Fibroblast of skin of left quadriceps (primary cell): ENCODE data around the gene FAAP20.

Experiments used
- DNase-seq, 2 experiments: peaks; one replicate each; pipeline ENCODE4 v3.0.0-alpha.2; 2013; ENCODE audit warnings: low read depth in 2 of 2

Gene FAAP20

GRCh38 chr1:2177946-2178538 lies 16.5 kb downstream of the FAAP20 start:
- no peak for DNase-seq

GRCh38 chr1:2177541-2177940 lies 17.0 kb downstream of the FAAP20 start:
- no peak for DNase-seq

- no peak for DNase-seq
Observed at GRCh38 chr1:2176615-2177014, 18.0 kb downstream of the FAAP20 start.

GRCh38 chr1:2175681-2176454 lies 18.7 kb downstream of the FAAP20 start:
- no peak for DNase-seq

GRCh38 chr1:2175055-2175414 lies 19.5 kb downstream of the FAAP20 start:
- DNase-seq, result no peak

GRCh38 chr1:2174348-2175054 lies 20.1 kb downstream of the FAAP20 start:
- DNase-seq, result peak; percentile 6 to 21

GRCh38 chr1:2173546-2174347 lies 20.8 kb downstream of the FAAP20 start:
- no peak for DNase-seq

- no peak for DNase-seq
Observed at GRCh38 chr1:2172551-2173146, 21.9 kb downstream of the FAAP20 start.

- no peak for DNase-seq
Observed at GRCh38 chr1:2172012-2172411, 22.6 kb downstream of the FAAP20 start.

GRCh38 chr1:2170211-2170610 lies 24.4 kb downstream of the FAAP20 start:
- DNase-seq, result peak in 1 of 2 experiments; percentile 8

GRCh38 chr1:2169200-2169836 lies 25.3 kb downstream of the FAAP20 start:
- DNase-seq, result no peak

- DNase-seq, result no peak
Observed at GRCh38 chr1:2168535-2168934, 26.0 kb downstream of the FAAP20 start.

- no peak for DNase-seq
Observed at GRCh38 chr1:2168090-2168489, 26.5 kb downstream of the FAAP20 start.

GRCh38 chr1:2166695-2167094 lies 27.9 kb downstream of the FAAP20 start:
- no peak for DNase-seq

- DNase-seq, result no peak
Observed at GRCh38 chr1:2166254-2166653, 28.3 kb downstream of the FAAP20 start.

- no peak for DNase-seq
Observed at GRCh38 chr1:2165646-2166045, 28.9 kb downstream of the FAAP20 start.

- DNase-seq, result no peak
Observed at GRCh38 chr1:2163205-2163604, 31.4 kb downstream of the FAAP20 start.

- no peak for DNase-seq
Observed at GRCh38 chr1:2160451-2161300, 33.9 kb downstream of the FAAP20 start.

GRCh38 chr1:2159124-2159523 lies 35.4 kb downstream of the FAAP20 start:
- DNase-seq, result no peak

GRCh38 chr1:2158272-2158671 lies 36.3 kb downstream of the FAAP20 start:
- no peak for DNase-seq
